Measurements from ENCODE around the gene EIF4A3. TPM values are rescaled to one million over a fixed set of nuclear protein-coding genes. Genes with fewer than 3 reads are reported as not detected.

The EIF4A3 gene
- total RNA-seq, 4 donors from 2014 or later: 29.7 to 500 (median 79.1) TPM

DNA sequence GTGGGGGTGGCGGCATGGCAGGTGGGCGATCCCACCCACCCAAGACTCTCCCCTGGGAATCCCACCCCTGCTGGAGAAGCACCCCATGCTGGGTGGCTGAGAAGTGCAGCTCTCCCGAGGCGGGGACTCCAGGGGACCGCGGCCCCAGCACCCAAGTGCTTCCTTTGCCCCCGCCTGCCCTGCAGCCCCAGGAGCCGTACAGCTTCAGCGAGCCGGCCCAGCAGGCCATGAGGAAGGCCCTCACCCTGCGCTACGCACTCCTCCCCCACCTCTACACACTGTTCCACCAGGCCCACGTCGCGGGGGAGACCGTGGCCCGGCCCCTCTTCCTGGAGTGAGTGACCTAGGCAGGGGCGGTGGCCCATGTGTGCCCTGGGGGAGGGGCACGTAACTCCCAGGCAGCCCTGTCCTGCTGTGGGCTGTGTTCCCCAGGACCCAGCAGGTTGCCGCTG, 33.9 kb downstream of the EIF4A3 start:
- DNase-seq: no peak
- Histone ChIP-seq H3K9me3 (no peaks in the 10 kb centered on the region), H3K36me3 (no peaks in the 10 kb centered on the region), H3K27me3 (no peaks in the 10 kb centered on the region), H3K27ac (no peak overlapping the region), H3K4me3 (no peak overlapping the region), H3K4me1 (no peaks in the 10 kb centered on the region)
- intact Hi-C loops (cut with DNase I; ENCODE audit: low total_unique reads): no loop called here
- TF ChIP-seq, protein P1, sequence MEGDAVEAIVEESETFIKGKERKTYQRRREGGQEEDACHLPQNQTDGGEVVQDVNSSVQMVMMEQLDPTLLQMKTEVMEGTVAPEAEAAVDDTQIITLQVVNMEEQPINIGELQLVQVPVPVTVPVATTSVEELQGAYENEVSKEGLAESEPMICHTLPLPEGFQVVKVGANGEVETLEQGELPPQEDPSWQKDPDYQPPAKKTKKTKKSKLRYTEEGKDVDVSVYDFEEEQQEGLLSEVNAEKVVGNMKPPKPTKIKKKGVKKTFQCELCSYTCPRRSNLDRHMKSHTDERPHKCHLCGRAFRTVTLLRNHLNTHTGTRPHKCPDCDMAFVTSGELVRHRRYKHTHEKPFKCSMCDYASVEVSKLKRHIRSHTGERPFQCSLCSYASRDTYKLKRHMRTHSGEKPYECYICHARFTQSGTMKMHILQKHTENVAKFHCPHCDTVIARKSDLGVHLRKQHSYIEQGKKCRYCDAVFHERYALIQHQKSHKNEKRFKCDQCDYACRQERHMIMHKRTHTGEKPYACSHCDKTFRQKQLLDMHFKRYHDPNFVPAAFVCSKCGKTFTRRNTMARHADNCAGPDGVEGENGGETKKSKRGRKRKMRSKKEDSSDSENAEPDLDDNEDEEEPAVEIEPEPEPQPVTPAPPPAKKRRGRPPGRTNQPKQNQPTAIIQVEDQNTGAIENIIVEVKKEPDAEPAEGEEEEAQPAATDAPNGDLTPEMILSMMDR (IDR thresholded peaks at IDR 0.05): no peak
- no peak for TF ChIP-seq POLR2A (IDR thresholded peaks at IDR 0.05)

DNA sequence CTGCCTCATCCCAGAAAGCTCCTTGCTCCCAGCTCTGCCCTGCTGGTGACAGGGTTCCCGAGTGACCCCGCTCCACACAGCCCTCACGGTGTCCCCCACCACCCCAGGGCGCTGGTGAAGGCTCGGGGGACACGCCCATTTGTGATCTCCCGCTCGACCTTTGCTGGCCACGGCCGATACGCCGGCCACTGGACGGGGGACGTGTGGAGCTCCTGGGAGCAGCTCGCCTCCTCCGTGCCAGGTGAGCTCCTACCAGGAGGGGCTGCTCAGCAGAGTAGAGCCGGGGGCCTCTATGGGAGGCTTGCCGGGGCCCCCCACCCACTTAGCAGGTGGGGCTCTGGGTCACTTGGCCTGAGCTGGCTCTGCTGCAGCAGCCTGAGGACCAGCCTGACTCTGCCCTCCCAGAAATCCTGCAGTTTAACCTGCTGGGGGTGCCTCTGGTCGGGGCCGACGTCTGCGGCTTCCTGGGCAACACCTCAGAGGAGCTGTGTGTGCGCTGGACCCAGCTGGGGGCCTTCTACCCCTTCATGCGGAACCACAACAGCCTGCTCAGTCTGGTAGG, 34.4 kb downstream of the EIF4A3 start:
- intact Hi-C loops (cut with DNase I; ENCODE audit: low total_unique reads): no loop called here
- H3K4me3 ChIP-seq: no peak overlapping the region
- TF ChIP-seq, protein P1 (IDR thresholded peaks at IDR 0.05): no peak
- TF ChIP-seq POLR2A (IDR thresholded peaks at IDR 0.05): no peak
- no peaks in the 10 kb centered on the region for H3K4me1 ChIP-seq
- H3K9me3 ChIP-seq: no peaks in the 10 kb centered on the region
- no peak for DNase-seq
- H3K27me3 ChIP-seq: no peaks in the 10 kb centered on the region
- no peaks in the 10 kb centered on the region for H3K36me3 ChIP-seq
- H3K27ac ChIP-seq: no peak overlapping the region

GRCh38 chr17:80111702-80112470, 35.0 kb downstream of the EIF4A3 start:
- H3K27me3 ChIP-seq: no peaks in the 10 kb centered on the region
- TF ChIP-seq, protein P1 (IDR thresholded peaks at IDR 0.05): no peak
- no peak for TF ChIP-seq POLR2A (IDR thresholded peaks at IDR 0.05)
- DNase-seq: no peak
- no peak overlapping the region for H3K4me3 ChIP-seq
- intact Hi-C loops (cut with DNase I; ENCODE audit: low total_unique reads): no loop called here
- no peaks in the 10 kb centered on the region for H3K9me3 ChIP-seq
- no peaks in the 10 kb centered on the region for H3K36me3 ChIP-seq
- H3K27ac ChIP-seq: no peak overlapping the region
- H3K4me1 ChIP-seq: no peaks in the 10 kb centered on the region

DNA sequence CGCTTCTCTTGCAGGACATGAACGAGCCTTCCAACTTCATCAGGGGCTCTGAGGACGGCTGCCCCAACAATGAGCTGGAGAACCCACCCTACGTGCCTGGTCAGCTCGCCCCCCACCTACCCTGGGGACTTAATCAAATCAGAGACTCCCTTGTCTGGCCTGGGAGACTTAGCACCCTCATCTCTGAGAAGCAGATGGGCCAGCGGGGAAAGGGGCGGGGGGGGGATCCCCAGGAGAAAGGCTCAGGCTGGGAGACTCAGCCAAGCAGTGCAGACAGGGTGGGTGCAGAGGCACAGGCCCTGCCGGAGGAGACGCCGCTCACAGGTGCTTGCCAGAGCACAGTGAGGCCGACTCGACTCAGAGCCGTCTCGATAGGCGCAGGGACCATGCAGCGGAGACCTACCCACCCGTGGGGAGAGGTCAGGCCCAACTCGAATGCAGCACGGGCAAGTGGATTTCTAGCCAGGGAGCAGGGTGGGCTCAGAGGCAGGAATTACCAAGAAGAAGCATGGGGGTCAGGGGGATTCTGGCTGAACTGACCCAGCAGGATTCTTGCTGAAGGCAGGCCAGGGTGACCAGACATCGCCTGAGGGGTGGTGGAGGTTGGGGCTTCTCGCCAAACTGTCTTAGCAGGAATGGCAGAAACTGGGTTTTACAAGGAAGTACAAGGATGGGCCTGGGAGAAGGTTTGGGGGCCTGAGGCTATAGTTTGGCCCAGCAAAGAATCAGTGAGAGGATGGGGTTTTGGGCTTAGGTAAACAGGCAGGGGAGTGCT, 35.8 kb downstream of the EIF4A3 start:
- intact Hi-C loops (cut with DNase I; ENCODE audit: low total_unique reads): no loop called here
- TF ChIP-seq POLR2A (IDR thresholded peaks at IDR 0.05): no peak
- TF ChIP-seq, protein P1 (IDR thresholded peaks at IDR 0.05): no peak

DNA sequence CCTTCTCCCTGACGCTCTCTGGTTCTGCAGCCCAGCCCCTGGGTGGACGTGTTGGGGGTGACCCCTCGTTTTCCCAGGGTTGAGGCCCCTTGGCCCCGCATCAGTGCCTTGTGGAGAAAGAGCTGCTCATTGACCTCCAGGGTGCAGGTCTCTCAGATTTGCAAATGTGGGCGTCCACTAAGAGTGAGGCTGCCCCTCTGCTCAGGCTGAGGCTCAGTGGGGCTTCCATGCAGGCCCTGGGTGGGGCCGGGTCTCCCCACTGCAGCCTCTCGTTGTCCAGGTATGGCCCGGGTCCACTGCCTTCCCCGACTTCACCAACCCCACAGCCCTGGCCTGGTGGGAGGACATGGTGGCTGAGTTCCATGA, 36.5 kb downstream of the EIF4A3 start:
- no peak overlapping the region for H3K4me3 ChIP-seq
- H3K4me1 ChIP-seq: no peaks in the 10 kb centered on the region
- H3K27ac ChIP-seq: no peak overlapping the region
- no peaks in the 10 kb centered on the region for H3K27me3 ChIP-seq
- no peak for DNase-seq
- H3K36me3 ChIP-seq: no peaks in the 10 kb centered on the region
- no peaks in the 10 kb centered on the region for H3K9me3 ChIP-seq
- TF ChIP-seq POLR2A (IDR thresholded peaks at IDR 0.05): no peak
- TF ChIP-seq, protein P1 (IDR thresholded peaks at IDR 0.05): no peak
- intact Hi-C loops (cut with DNase I; ENCODE audit: low total_unique reads): no loop called here

More for the DNA sequence above, 35.8 kb downstream of the EIF4A3 start:
- no peaks in the 10 kb centered on the region for H3K4me1 ChIP-seq
- H3K9me3 ChIP-seq: no peaks in the 10 kb centered on the region
- no peak overlapping the region for H3K4me3 ChIP-seq
- H3K27me3 ChIP-seq: no peaks in the 10 kb centered on the region
- H3K27ac ChIP-seq: no peak overlapping the region
- H3K36me3 ChIP-seq: no peaks in the 10 kb centered on the region
- peak in 1 of 2 donors; percentile 10 for DNase-seq
